HG03378 (cell line): ENCODE results near the gene DCHS1.
"Not testable (repeated sequence)": the region's sequence is repeated elsewhere in the genome, so short reads cannot be mapped to it uniquely, and the experiment has no call there.

Source experiments
- ATAC-seq: cut with Tn5 transposase; IDR thresholded peaks from one replicate; pipeline ENCODE4 v1.9.1; 2021; ENCODE audit warnings: mild to moderate bottlenecking, moderate library complexity; ENCODE audit not compliant: unreplicated experiment

Gene DCHS1, protein sequence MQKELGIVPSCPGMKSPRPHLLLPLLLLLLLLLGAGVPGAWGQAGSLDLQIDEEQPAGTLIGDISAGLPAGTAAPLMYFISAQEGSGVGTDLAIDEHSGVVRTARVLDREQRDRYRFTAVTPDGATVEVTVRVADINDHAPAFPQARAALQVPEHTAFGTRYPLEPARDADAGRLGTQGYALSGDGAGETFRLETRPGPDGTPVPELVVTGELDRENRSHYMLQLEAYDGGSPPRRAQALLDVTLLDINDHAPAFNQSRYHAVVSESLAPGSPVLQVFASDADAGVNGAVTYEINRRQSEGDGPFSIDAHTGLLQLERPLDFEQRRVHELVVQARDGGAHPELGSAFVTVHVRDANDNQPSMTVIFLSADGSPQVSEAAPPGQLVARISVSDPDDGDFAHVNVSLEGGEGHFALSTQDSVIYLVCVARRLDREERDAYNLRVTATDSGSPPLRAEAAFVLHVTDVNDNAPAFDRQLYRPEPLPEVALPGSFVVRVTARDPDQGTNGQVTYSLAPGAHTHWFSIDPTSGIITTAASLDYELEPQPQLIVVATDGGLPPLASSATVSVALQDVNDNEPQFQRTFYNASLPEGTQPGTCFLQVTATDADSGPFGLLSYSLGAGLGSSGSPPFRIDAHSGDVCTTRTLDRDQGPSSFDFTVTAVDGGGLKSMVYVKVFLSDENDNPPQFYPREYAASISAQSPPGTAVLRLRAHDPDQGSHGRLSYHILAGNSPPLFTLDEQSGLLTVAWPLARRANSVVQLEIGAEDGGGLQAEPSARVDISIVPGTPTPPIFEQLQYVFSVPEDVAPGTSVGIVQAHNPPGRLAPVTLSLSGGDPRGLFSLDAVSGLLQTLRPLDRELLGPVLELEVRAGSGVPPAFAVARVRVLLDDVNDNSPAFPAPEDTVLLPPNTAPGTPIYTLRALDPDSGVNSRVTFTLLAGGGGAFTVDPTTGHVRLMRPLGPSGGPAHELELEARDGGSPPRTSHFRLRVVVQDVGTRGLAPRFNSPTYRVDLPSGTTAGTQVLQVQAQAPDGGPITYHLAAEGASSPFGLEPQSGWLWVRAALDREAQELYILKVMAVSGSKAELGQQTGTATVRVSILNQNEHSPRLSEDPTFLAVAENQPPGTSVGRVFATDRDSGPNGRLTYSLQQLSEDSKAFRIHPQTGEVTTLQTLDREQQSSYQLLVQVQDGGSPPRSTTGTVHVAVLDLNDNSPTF (N-terminal part only)

DNA sequence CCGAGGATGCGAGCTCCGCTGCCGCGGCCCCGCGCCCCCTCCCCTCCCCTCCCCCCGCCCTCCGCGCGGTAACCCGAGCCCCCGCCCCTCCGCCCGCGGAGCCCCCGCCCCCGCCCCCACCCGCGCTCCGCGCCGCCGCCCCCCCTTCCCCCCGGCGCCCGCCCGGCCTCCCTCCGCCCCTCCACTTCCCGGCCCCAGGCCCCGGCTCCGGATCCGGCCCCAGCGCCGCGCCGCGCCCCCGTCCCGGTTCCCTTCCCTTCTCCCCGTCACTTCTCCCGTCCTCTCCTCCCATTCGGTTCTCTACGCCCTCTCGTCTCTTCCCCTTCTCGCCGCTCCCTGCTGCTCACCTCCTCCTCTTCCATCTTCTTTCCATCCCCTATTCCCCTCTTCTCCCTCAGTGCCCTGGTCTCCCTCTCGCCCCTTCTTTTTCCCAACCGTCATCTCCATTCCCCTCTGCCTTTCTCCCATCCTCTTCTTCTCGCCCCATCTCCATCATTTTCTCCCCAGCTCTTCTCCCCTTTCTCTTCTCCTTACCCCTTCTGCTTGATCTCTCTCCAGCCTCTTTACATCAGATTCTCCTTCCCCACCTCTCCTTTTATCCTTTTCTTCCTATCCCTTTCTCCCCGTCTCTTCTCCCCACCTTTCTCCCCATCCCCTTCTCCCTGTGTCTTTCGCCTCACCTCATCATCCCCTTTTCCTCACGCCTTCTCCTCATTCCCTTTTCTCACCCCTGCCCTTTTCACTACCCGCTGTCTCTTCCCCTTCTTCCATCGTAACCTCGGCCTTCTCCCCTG is at the start of gene DCHS1:
Gene DCHS1, minus strand, starts transcription at position 20 of the 794 bp plus-strand sequence. CDS start 14,196 bp downstream, outside the sequence.
- no peak for ATAC-seq

- ATAC-seq: no peak
These were observed 47.8 kb upstream of the DCHS1 start for GRCh38 chr11:6703247-6704063.

DNA sequence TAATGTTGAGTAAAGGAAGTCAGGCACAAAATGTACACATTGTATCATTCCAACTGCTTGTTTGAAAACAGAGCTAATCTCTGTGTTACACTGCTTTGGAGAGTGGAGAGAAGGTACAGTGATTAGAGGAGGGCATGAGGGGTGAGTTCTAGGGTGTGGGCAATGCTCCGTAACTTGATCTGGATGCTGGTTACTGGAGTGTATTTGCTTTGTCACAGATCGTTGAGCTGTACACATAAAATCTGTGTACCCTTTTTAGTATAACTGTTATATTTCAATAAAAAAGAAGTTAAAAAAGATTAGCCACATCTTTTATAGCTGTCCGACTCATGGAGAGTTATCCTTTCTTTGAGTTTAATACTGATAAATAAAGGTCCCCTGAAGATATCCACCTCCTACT is 46.3 kb upstream of the DCHS1 start:
- ATAC-seq: not testable (repeated sequence)

- ATAC-seq: no peak
These were observed 39.8 kb upstream of the DCHS1 start for GRCh38 chr11:6695377-6695776.

- ATAC-seq: no peak
These were observed 38.6 kb upstream of the DCHS1 start for GRCh38 chr11:6694229-6694535.

GRCh38 chr11:6693342-6694228 is 38.0 kb upstream of the DCHS1 start:
- no peak for ATAC-seq

DNA sequence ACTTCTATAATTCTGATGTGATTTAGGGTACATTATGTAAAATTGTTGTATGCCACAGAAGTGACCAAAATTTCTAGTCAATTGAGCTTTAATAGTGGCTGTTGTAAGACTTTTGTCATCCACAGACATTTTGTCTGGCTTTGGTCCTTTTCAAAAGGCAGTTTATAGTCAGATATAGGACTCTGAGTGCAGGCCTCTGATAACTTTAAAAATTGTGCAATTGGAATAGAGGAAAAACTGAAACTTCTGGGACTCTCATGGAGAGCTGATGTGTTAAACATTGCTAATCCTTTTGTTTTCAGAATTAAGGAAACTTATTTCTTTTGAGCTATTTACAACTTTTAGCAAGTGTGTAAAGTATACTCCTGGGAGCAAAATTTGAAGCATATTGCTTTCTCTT is 36.5 kb upstream of the DCHS1 start:
- ATAC-seq: no peak

DNA sequence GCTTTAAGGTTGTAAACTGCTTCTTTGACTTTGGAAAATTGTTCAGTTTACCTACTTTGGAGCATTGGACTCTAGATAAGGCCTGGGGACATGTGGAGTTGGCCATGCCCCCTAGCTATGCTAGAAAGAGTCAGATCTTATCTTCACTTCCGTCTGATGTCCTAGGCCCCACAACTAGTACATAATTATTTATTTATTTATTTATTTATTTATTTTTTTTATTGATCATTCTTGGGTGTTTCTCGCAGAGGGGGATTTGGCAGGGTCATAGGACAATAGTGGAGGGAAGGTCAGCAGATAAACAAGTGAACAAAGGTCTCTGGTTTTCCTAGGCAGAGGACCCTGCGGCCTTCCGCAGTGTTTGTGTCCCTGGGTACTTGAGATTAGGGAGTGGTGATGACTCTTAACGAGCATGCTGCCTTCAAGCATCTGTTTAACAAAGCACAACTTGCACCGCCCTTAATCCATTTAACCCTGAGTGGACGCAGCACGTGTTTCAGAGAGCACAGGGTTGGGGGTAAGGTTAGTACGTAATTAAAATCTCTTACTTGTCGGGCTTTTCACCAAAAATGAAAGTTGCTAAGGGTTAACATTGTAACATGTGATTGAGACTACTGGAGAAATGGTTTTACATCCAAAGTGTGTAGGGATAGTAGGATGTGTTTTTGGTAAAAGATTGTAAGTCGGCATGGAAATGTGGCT is 35.0 kb upstream of the DCHS1 start:
- ATAC-seq: not testable (repeated sequence)

GRCh38 chr11:6687876-6688275 is 32.3 kb upstream of the DCHS1 start:
- ATAC-seq: no peak

DNA sequence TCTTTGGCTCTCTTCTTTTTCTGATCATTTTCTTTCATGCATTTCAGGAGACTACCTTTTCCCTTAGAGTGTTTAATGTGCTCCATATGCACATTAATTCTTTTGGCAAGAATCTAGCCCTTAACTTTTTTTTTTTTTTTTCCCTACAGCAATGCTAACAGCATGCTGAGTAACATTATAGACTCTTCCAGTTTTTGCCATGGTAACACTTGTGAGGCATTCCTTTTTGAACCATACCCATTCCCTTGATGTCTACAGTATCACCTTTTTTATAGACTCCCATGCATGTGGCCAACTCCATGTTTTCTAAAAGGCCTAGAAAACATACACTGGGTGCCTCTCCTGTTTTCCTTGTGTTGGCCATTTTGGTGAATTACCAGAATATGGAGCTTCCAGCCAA is 30.4 kb upstream of the DCHS1 start:
- no peak for ATAC-seq

DNA sequence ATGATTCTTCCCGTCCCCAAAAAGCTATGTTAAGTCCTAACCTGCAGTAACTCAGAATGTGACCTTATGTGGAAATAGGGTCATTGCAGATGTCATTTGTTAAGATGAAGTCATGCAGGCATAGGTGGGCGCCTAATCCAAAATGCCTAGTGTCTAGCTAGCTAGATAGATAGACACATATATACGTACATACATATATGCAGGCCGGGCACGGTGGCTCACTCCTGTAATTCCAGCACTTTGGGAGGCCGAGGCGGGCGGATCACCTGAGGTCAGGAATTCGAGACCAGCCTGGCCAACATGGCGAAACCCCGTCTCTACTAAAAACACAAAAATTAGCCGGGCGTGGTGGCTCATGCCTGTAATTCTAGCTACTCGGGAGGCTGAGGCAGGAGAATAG is 28.5 kb upstream of the DCHS1 start:
- ATAC-seq: not testable (repeated sequence)

DNA sequence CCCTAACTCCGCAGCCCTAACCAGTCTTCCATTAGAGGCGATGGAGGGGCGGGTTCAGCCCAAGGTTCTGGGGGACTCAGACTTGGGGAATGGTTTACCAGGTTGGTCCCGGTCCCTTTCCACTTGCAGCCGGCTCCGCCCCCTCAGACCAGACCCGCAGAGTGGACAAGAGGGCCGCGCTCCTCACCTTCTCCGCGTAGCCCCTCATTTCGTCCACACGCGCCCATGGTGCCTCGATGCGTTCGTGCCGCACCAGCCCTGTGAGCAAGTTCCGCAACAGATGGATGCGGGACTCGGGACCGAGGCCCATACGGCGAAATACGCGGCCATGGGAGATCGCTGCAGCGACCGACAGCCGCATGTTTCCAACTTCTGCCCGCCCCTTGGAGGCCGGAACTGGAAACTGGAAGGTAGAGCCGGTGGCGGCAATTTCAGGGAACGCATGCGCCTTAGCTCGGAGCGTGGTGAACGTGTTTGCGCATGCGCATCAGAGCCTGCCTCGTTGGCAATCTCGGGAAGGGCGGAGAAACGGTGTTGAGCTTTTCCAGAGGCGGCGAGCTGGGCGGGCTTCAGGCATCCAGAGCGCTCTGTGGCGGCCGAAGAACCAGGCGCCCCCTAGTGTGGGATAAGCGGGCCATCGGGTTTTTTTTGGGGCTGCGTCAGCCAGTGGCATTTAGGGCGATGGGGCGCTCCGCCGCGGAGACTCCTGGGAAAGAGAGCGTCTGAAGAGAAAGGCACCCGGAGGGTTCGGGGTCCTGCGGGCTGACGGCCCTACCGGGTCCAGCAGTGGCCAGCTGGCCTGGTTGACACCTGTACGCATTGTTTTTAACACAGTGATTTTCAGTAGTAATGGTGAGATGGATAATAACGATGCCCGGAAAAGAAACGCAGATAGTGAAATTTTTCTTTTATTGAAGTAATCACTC is 27.6 kb upstream of the DCHS1 start, which contains the start of gene MRPL17:
Gene MRPL17, minus strand, starts transcription at position 405 of the 926 bp plus-strand sequence. Its CDS starts 44 bp downstream, at position 361.
- peak; percentile 90 for ATAC-seq

DNA sequence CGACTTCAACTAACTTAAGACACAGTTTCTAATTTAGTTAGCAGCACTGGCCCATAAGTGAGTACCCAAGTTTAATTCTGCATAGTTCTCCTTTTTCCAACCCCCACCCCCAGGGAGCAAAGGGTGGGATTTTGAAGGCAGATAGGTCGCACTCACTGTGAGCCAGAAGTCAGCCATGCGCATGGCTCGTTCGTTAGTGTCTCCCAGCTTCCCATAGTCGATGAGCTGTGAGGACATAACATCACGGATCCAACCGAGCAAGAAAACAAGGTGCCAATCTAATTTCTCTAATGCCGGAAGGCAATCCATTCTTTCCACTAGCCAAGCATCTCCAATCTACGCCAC is 27.0 kb upstream of the DCHS1 start:
- ATAC-seq: no peak

- no peak for ATAC-seq
These were observed 26.3 kb upstream of the DCHS1 start for GRCh38 chr11:6681949-6682348.

DNA sequence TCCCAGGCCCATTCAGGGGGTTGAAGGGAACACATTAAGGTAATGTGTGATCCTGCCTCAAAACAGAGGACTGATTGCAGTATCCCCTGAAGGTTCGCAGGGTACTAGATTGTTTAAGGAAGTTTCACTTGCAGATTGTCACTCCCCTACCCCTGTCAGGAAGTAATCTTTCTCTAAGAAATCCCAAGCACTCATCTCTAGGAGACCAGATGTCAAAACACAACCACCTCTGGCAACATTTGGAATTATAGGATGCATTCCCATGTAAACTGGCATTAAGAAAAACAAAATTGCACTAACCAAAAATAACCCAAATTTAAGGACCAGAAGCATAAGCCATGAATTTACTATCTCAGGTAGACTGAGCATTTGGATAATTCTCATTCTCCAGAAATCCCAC is 25.9 kb upstream of the DCHS1 start:
- no peak for ATAC-seq

DNA sequence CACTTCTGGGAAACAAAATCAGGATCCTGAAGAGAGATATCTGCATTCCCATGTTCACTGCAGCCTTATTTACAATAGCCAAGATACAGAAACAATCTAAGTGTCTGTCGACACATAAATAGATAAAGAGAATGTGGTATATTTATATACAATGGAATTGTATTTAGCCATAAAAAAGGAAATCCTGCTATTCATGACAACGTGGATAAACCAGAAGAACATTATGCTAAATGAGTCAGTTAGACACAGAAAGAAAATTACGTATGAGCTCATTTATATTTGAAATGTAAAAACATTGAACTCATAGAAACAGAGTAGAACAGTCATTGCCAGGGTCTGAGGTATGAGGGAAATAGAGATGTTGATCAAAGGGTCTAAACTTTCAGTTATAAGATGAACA is 21.4 kb upstream of the DCHS1 start:
- ATAC-seq: no peak

GRCh38 chr11:6674862-6675261 is 19.3 kb upstream of the DCHS1 start:
- ATAC-seq: no peak
